H1 (cell line): ENCODE results near the gene LAMC3. TPM values are rescaled to one million over a fixed set of nuclear protein-coding genes. Genes with fewer than 3 reads are reported as not detected.

ENCODE experiments used
- CHD7 ChIP-seq: fragments of 300-600 bp; sonication (generic); IDR thresholded peaks from 2 replicates; pipeline ENCODE4 v1.7.1; 2012; ENCODE audit warnings: low read length, moderate library complexity, mild to moderate bottlenecking, inconsistent platforms; ENCODE audit not compliant: insufficient replicate concordance
- NANOG ChIP-seq: IDR thresholded peaks from 2 replicates; pipeline ENCODE4 v1.6.1; 2011; ENCODE audit warnings: low read length, low read depth, mild to moderate bottlenecking, inconsistent platforms; ENCODE audit not compliant: insufficient read depth, poor library complexity, severe bottlenecking
- polyA plus RNA-seq, 7 experiments: library from polyadenylated mRNA; depleted of rRNA in 3 of 7; stranded (reverse) in 5 of 7; unstranded in 2 of 7; fragments of >200 nt in 5 of 7; fragments of 200-250 nt in 2 of 7; gene quantifications; 1 replicate in 5 of 7; 2 replicates in 1 of 7; 4 replicates in 1 of 7; pipeline versions ENCODE4 v1.2.1 to v1.2.3, GENCODE V29; 2011 to 2013; ENCODE audit warnings: missing spikeins in 2 of 7, mixed read lengths in 2 of 7
- total RNA-seq: library from RNA; stranded (reverse); fragmentation: NEBNext Ultra II Directional; extraction: Animal tissue kit (Norgen Biotek cat#: 25700); gene quantifications from 2 replicates; pipeline ENCODE4 v1.2.1, GENCODE V29; 2021

LAMC3 gene
- total and polyA plus RNA-seq, 2 of the 8 experiments (the other 6 are each of a cell fraction or from before 2014, with no cell fraction given), result 9.3 to 12.3 TPM

- TF ChIP-seq CHD7, result no peak
- no peak for TF ChIP-seq NANOG
Observed at GRCh38 chr9:131092548-131093440, 83.8 kb downstream of the LAMC3 start (continued).
